ENCODE results near the gene ST8SIA5.
A peak's percentile ranks its signal among the peaks of the same experiment; 100 is the strongest.

The ST8SIA5 gene

GRCh38 chr18:46718501-46719341, 38.1 kb downstream of the ST8SIA5 start:
- Mint-ChIP-seq H3K27ac (no peak overlapping the region), H3K9me3 (no peaks in the 10 kb centered on the region), H3K4me1 (peaks cover 10% of the 10 kb centered on the region), H3K27me3 (ENCODE audit: low read depth, poor library complexity) (peaks cover 47% of the 10 kb centered on the region), H3K36me3 (ENCODE audit: low read depth) (no peaks in the 10 kb centered on the region), H3K4me3 (no peak overlapping the region)
- no peak for TF ChIP-seq CTCF (IDR thresholded peaks at IDR 0.05)
- no peak for DNase-seq

- Mint-ChIP-seq H3K4me3 (no peak overlapping the region), H3K36me3 (ENCODE audit: low read depth) (no peaks in the 10 kb centered on the region), H3K27me3 (ENCODE audit: low read depth, poor library complexity) (peaks cover 47% of the 10 kb centered on the region), H3K27ac (no peak overlapping the region), H3K4me1 (peaks cover 10% of the 10 kb centered on the region), H3K9me3 (no peaks in the 10 kb centered on the region)
- no peak for TF ChIP-seq CTCF (IDR thresholded peaks at IDR 0.05)
- DNase-seq: no peak
Observed at GRCh38 chr18:46716827-46717226, 40.0 kb downstream of the ST8SIA5 start.

GRCh38 chr18:46716336-46716735, 40.5 kb downstream of the ST8SIA5 start:
- H3K4me1 Mint-ChIP-seq: peaks cover 10% of the 10 kb centered on the region
- no peaks in the 10 kb centered on the region for H3K9me3 Mint-ChIP-seq
- no peak overlapping the region for H3K4me3 Mint-ChIP-seq
- H3K27ac Mint-ChIP-seq: no peak overlapping the region
- H3K36me3 Mint-ChIP-seq (ENCODE audit: low read depth): no peaks in the 10 kb centered on the region
- peaks cover 46% of the 10 kb centered on the region for H3K27me3 Mint-ChIP-seq (ENCODE audit: low read depth, poor library complexity)
- TF ChIP-seq CTCF (IDR thresholded peaks at IDR 0.05): no peak
- DNase-seq: no peak

- no peak overlapping the region for H3K4me3 Mint-ChIP-seq
- H3K4me1 Mint-ChIP-seq: peaks cover 10% of the 10 kb centered on the region
- no peaks in the 10 kb centered on the region for H3K36me3 Mint-ChIP-seq (ENCODE audit: low read depth)
- no peak for TF ChIP-seq CTCF (IDR thresholded peaks at IDR 0.05)
- H3K27ac Mint-ChIP-seq: no peak overlapping the region
- no peak for DNase-seq
- peaks cover 49% of the 10 kb centered on the region for H3K27me3 Mint-ChIP-seq (ENCODE audit: low read depth, poor library complexity)
- no peaks in the 10 kb centered on the region for H3K9me3 Mint-ChIP-seq
Observed at GRCh38 chr18:46715062-46715461, 41.8 kb downstream of the ST8SIA5 start.

- no peak overlapping the region for H3K4me3 Mint-ChIP-seq
- peaks cover 18% of the 10 kb centered on the region for H3K4me1 Mint-ChIP-seq
- TF ChIP-seq CTCF (IDR thresholded peaks at IDR 0.05): no peak
- no peaks in the 10 kb centered on the region for H3K9me3 Mint-ChIP-seq
- DNase-seq: peak; percentile 17
- peaks cover 40% of the 10 kb centered on the region for H3K27me3 Mint-ChIP-seq (ENCODE audit: low read depth, poor library complexity)
- H3K27ac Mint-ChIP-seq: no peak overlapping the region
- H3K36me3 Mint-ChIP-seq (ENCODE audit: low read depth): no peaks in the 10 kb centered on the region
Observed at GRCh38 chr18:46712406-46712805, 44.4 kb downstream of the ST8SIA5 start.

- no peak for TF ChIP-seq CTCF (IDR thresholded peaks at IDR 0.05)
- H3K4me3 Mint-ChIP-seq: no peak overlapping the region
- H3K9me3 Mint-ChIP-seq: no peaks in the 10 kb centered on the region
- H3K27me3 Mint-ChIP-seq (ENCODE audit: low read depth, poor library complexity): peaks cover 32% of the 10 kb centered on the region
- DNase-seq: no peak
- peaks cover 21% of the 10 kb centered on the region for H3K4me1 Mint-ChIP-seq
- H3K27ac Mint-ChIP-seq: peak overlapping the region; percentile 68
- no peaks in the 10 kb centered on the region for H3K36me3 Mint-ChIP-seq (ENCODE audit: low read depth)
Observed at GRCh38 chr18:46711444-46711863, 45.4 kb downstream of the ST8SIA5 start.
